Measurements from ENCODE around the gene TNIK.

TNIK gene

DNA sequence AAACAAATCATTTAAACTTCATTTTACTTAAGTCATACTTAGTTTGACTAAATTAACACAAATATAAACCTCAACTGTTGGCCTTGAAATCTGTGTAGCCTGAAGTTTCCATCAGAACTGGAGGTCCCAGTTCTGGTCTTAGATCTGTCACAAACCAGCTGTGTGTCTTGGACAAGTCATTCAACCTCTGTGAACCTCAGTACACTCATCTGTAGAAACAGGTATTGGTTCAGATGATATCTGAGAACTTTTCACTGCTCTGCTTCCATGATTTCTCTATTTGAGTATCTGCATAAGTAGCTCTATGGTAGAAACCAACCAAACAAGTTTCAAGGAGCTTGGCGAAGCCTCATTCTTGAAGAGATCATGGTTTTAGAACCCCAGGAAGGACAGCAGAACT lies 373.3 kb downstream of the TNIK start:
- no peak overlapping the region for H3K27ac ChIP-seq
- TF ChIP-seq CTCF (conservative IDR thresholded peaks at IDR 0.05) (no peak), ZFX (IDR thresholded peaks at IDR 0.05) (no peak)

DNA sequence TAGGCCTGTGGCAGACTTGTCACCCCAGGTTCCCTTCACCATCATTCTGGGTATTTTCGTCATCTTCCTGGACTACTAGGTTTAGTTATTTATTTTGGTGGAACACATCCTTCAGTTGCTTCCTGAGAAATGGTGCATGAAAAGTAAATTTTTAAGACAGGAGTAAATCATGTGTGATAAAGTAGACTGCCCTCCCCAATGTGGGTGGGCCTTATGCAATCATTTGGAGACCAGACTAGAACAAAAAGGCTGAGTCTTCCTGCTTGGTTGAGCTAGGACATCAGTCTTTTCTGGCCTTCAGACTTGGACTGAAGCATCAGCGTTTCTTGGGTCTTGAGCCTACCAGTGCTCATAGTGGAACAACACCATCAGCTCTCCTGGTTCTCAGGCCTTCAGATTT lies 382.9 kb downstream of the TNIK start:
- no peak for TF ChIP-seq CTCF (conservative IDR thresholded peaks at IDR 0.05)
- no peak for TF ChIP-seq ZFX (IDR thresholded peaks at IDR 0.05)
- no peak overlapping the region for H3K27ac ChIP-seq

- TF ChIP-seq CTCF (conservative IDR thresholded peaks at IDR 0.05) (no peak), ZFX (IDR thresholded peaks at IDR 0.05) (no peak)
- H3K27ac ChIP-seq: no peak overlapping the region
These were observed 387.8 kb downstream of the TNIK start for GRCh38 chr3:171072432-171072831.

- no peak for TF ChIP-seq ZFX (IDR thresholded peaks at IDR 0.05)
- TF ChIP-seq CTCF (conservative IDR thresholded peaks at IDR 0.05): no peak
- H3K27ac ChIP-seq: no peak overlapping the region
These were observed 391.5 kb downstream of the TNIK start for GRCh38 chr3:171068658-171069057.

GRCh38 chr3:171066206-171066605 lies 394.0 kb downstream of the TNIK start:
- TF ChIP-seq CTCF (conservative IDR thresholded peaks at IDR 0.05): no peak
- TF ChIP-seq ZFX (IDR thresholded peaks at IDR 0.05): no peak
- no peak overlapping the region for H3K27ac ChIP-seq

GRCh38 chr3:171065732-171066131 lies 394.5 kb downstream of the TNIK start:
- TF ChIP-seq CTCF (conservative IDR thresholded peaks at IDR 0.05) (no peak), ZFX (IDR thresholded peaks at IDR 0.05) (no peak)
- no peak overlapping the region for H3K27ac ChIP-seq

GRCh38 chr3:171064461-171064860 lies 395.7 kb downstream of the TNIK start:
- no peak overlapping the region for H3K27ac ChIP-seq
- TF ChIP-seq ZFX (IDR thresholded peaks at IDR 0.05) (no peak), CTCF (conservative IDR thresholded peaks at IDR 0.05) (no peak)
